GM23248 (cell line): ENCODE results near the gene PLAC8. TPM values are rescaled to one million over a fixed set of nuclear protein-coding genes. Genes with fewer than 3 reads are reported as not detected.

ENCODE experiments used
- DNase-seq: peaks from one replicate; pipeline ENCODE4 v3.0.0-alpha.2; 2015
- H2AFZ ChIP-seq: fragments of 200-600 bp; sonication (generic); 2 replicates; pipeline ENCODE4 v1.6.1; 2016; ENCODE audit warnings: antibody characterized with exemption
- H3F3A ChIP-seq: fragments of 200-600 bp; sonication (generic); 2 replicates; pipeline ENCODE4 v1.6.1; 2016; ENCODE audit warnings: mild to moderate bottlenecking, antibody characterized with exemption, mixed run types; ENCODE audit not compliant: insufficient read depth
- H3K27ac ChIP-seq: fragments of 200-600 bp; sonication (generic); 2 replicates; pipeline ENCODE4 v1.5.1; 2016; ENCODE audit warnings: mild to moderate bottlenecking
- H3K27me3 ChIP-seq: fragments of 200-600 bp; sonication (generic); replicated peaks from 2 replicates; pipeline ENCODE4 v1.6.1; 2016; ENCODE audit warnings: mild to moderate bottlenecking; ENCODE audit not compliant: insufficient read depth
- H3K36me3 ChIP-seq: fragments of 200-600 bp; sonication (generic); 2 replicates; pipeline ENCODE4 v1.6.1; 2016; ENCODE audit warnings: low read depth, mild to moderate bottlenecking
- H3K4me1 ChIP-seq: fragments of 200-600 bp; sonication (generic); 2 replicates; pipeline ENCODE4 v1.6.1; 2016; ENCODE audit warnings: mild to moderate bottlenecking; ENCODE audit not compliant: insufficient read depth
- H3K4me2 ChIP-seq: fragments of 200-600 bp; sonication (generic); one replicate; pipeline ENCODE4 v1.6.1; 2016; ENCODE audit warnings: mild to moderate bottlenecking; ENCODE audit not compliant: unreplicated experiment
- H3K4me3 ChIP-seq: fragments of 200-600 bp; sonication (generic); 2 replicates; pipeline ENCODE4 v1.5.1; 2016; ENCODE audit warnings: mild to moderate bottlenecking
- H3K79me2 ChIP-seq: fragments of 200-600 bp; sonication (generic); 2 replicates; pipeline ENCODE4 v1.6.1; 2016; ENCODE audit warnings: mild to moderate bottlenecking; ENCODE audit not compliant: insufficient read depth
- H3K9ac ChIP-seq: fragments of 200-600 bp; sonication (generic); 2 replicates; pipeline ENCODE4 v1.6.1; 2016; ENCODE audit warnings: mild to moderate bottlenecking
- H3K9me2 ChIP-seq: fragments of 200-600 bp; sonication (generic); 2 replicates; pipeline ENCODE4 v1.6.1; 2016; ENCODE audit warnings: mixed run types, mild to moderate bottlenecking, moderate library complexity; ENCODE audit not compliant: insufficient read depth
- H3K9me3 ChIP-seq: fragments of 200-600 bp; sonication (generic); one replicate; pipeline ENCODE4 v1.6.1; 2017; ENCODE audit warnings: low read depth
- H4K20me1 ChIP-seq: fragments of 200-600 bp; sonication (generic); 2 replicates; pipeline ENCODE4 v1.6.0; 2016; ENCODE audit not compliant: insufficient read depth
- EZH2 ChIP-seq: fragments of 200-600 bp; sonication (generic); IDR thresholded peaks from 2 replicates; pipeline ENCODE4 v1.6.1; 2018; ENCODE audit warnings: antibody characterized with exemption, mild to moderate bottlenecking; ENCODE audit not compliant: insufficient read depth, poor library complexity, severe bottlenecking
- EZH2phosphoT487 ChIP-seq: fragments of 200-600 bp; sonication (generic); IDR thresholded peaks from 2 replicates; pipeline ENCODE4 v1.6.1; 2018; ENCODE audit warnings: antibody characterized with exemption, moderate library complexity, mild to moderate bottlenecking, low read depth; ENCODE audit not compliant: insufficient read depth
- WGBS, 2 experiments: methylation state at CpG; one replicate each; pipeline ENCODE4 v1.1.6; 2015 to 2017; ENCODE audit warnings: low lambda C conversion rate in 2 of 2, low coverage in 1 of 2; ENCODE audit errors: missing lambda C conversion rate in 2 of 2; 5-methylcytosine and 5-hydroxymethylcytosine counted together
- in situ Hi-C: fragments of 300-500 bp; cut with MboI; formaldehyde crosslinking; loops from 2 replicates; pipeline ENCODE4 v1.15.0; 2020
- polyA plus RNA-seq: library from polyadenylated mRNA; unstranded; fragments of >200 nt; fragmentation: Nextera tagmentation; extraction: Ambion mirVana; gene quantifications from 2 replicates; pipeline ENCODE4 v1.2.1, GENCODE V29; 2016
- total RNA-seq: library from RNA; depleted of rRNA; stranded (reverse); fragments of >200 nt; shearing (Covaris generic); gene quantifications from 2 replicates; pipeline ENCODE4 v1.2.3, GENCODE V29; 2014

Gene PLAC8
- total and polyA plus RNA-seq, 2 experiments from 2014 or later, result 0.40 TPM; not detected in 1

- Histone ChIP-seq H3K79me2 (no peaks in the 10 kb centered on the region), H3K4me1 (peaks cover 15% of the 10 kb centered on the region), H3K27ac (no peak overlapping the region), H3K36me3 (no peaks in the 10 kb centered on the region), H3K4me3 (no peak overlapping the region), H2AFZ (peak overlapping the region; percentile 26; the same call in 1 of the 2 replicates), H3F3A (peaks cover 5% of the 10 kb centered on the region; the same call in 1 of the 2 replicates), H3K4me2 (no peak overlapping the region), H3K27me3 (no peaks in the 10 kb centered on the region), H3K9me3 (no peaks in the 10 kb centered on the region), H3K9me2 (no peaks in the 10 kb centered on the region), H3K9ac (no peak overlapping the region), H4K20me1 (no peaks in the 10 kb centered on the region)
- no peak for DNase-seq
- WGBS, 2 experiments, result 79 to 81% methylated on average over 8 of the region's 8 CpGs
- in situ Hi-C loops, result no loop called here
- TF ChIP-seq EZH2, result no peak
- TF ChIP-seq EZH2phosphoT487, result no peak
Observed at GRCh38 chr4:83115656-83116285, 1.2 kb upstream of the PLAC8 start.

GRCh38 chr4:83115000-83115399 is 471 bp upstream of the PLAC8 start:
- Histone ChIP-seq H3K27me3 (no peaks in the 10 kb centered on the region), H3K27ac (no peak overlapping the region), H3F3A (peaks cover 5% of the 10 kb centered on the region; the same call in 1 of the 2 replicates), H3K9me2 (no peaks in the 10 kb centered on the region), H4K20me1 (no peaks in the 10 kb centered on the region), H3K4me2 (peak overlapping the region; percentile 19), H3K9me3 (no peaks in the 10 kb centered on the region), H3K36me3 (no peaks in the 10 kb centered on the region), H3K4me3 (no peak overlapping the region), H3K4me1 (peaks cover 18% of the 10 kb centered on the region), H3K79me2 (no peaks in the 10 kb centered on the region), H2AFZ (peak overlapping the region; percentile 27; the same call in 1 of the 2 replicates), H3K9ac (no peak overlapping the region)
- peak; percentile 75 for DNase-seq
- TF ChIP-seq EZH2phosphoT487 (no peak), EZH2 (no peak)
- in situ Hi-C loops, result no loop called here

- Histone ChIP-seq H3K4me2 (no peak overlapping the region), H3K9me3 (no peaks in the 10 kb centered on the region), H4K20me1 (no peaks in the 10 kb centered on the region), H3K9me2 (no peaks in the 10 kb centered on the region), H3K4me1 (peaks cover 18% of the 10 kb centered on the region), H3K9ac (no peak overlapping the region), H3K79me2 (no peaks in the 10 kb centered on the region), H3K27me3 (no peaks in the 10 kb centered on the region), H3K27ac (no peak overlapping the region), H3K36me3 (no peaks in the 10 kb centered on the region), H3F3A (peaks cover 5% of the 10 kb centered on the region; the same call in 1 of the 2 replicates), H2AFZ (no peak overlapping the region), H3K4me3 (no peak overlapping the region)
- in situ Hi-C loops, result no loop called here
- WGBS, 2 experiments, result 36 to 49% methylated on average over 3 of the region's 3 CpGs
- TF ChIP-seq EZH2 (no peak), EZH2phosphoT487 (no peak)
- no peak for DNase-seq
Observed at GRCh38 chr4:83113429-83113786, 1.1 kb downstream of the PLAC8 start.

- Histone ChIP-seq H3K9me3 (no peaks in the 10 kb centered on the region), H2AFZ (peak overlapping the region; percentile 22; the same call in 1 of the 2 replicates), H3K9me2 (no peaks in the 10 kb centered on the region), H3K27me3 (no peaks in the 10 kb centered on the region), H3F3A (peaks cover 5% of the 10 kb centered on the region; the same call in 1 of the 2 replicates), H3K36me3 (no peaks in the 10 kb centered on the region), H3K27ac (no peak overlapping the region), H3K9ac (no peak overlapping the region), H3K79me2 (no peaks in the 10 kb centered on the region), H3K4me2 (no peak overlapping the region), H3K4me1 (peaks cover 18% of the 10 kb centered on the region), H4K20me1 (no peaks in the 10 kb centered on the region), H3K4me3 (no peak overlapping the region)
- WGBS, 2 experiments, result 83 to 85% methylated on average over 16 of the region's 16 CpGs
- in situ Hi-C loops, result no loop called here
- DNase-seq, result peak; percentile 13
- TF ChIP-seq EZH2phosphoT487 (no peak), EZH2 (no peak)
Observed at GRCh38 chr4:83112678-83113428, 1.7 kb downstream of the PLAC8 start.
